Measurements from ENCODE around the gene VSTM2B.

The VSTM2B gene

DNA sequence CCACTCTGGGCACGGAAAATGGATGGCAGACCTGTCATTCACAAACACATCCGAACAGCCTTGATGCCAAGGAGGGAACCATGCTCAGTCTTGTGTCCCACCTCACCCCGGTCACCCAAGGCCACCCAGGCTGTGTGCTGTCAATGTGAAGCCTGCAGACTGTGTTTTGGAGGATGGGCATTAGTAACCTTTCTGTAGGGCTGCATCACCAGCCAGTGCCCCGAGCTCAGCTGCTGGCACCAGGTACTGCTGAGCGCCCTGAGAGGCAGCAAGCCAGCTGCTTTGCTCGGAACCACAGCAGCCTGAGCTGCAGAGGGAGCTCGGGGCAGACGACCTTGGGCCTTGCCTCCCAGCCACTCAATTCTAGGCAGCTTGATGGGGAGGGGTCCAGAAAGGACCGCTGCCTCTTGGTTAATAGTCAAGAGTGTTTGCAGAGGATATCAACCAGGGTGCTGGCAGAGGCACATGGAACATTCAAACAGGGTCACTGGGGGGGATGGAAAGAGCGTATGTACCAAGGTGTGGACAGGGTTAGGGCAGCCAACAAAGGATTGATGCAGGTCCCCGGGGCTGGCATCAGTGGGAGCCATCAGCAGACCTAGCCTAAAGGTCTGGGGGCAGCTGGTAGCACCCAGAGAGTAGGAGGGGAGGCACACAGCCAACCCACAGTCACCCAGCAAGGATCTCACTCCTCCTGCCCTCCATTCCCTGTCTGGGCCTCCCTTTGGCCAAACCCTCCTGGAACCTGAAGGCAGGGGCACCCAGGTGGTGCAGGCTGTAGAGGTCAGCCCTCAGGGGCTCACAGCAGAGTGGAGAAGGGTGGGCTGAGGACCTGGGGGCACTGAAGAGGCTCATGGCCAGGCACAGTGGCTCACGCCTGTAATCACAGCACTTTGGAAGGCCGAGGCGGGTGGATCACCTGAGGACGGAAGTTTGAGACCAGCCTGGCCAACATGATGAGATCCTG, 8.1 kb downstream of the VSTM2B start:
- TF ChIP-seq, protein P1, sequence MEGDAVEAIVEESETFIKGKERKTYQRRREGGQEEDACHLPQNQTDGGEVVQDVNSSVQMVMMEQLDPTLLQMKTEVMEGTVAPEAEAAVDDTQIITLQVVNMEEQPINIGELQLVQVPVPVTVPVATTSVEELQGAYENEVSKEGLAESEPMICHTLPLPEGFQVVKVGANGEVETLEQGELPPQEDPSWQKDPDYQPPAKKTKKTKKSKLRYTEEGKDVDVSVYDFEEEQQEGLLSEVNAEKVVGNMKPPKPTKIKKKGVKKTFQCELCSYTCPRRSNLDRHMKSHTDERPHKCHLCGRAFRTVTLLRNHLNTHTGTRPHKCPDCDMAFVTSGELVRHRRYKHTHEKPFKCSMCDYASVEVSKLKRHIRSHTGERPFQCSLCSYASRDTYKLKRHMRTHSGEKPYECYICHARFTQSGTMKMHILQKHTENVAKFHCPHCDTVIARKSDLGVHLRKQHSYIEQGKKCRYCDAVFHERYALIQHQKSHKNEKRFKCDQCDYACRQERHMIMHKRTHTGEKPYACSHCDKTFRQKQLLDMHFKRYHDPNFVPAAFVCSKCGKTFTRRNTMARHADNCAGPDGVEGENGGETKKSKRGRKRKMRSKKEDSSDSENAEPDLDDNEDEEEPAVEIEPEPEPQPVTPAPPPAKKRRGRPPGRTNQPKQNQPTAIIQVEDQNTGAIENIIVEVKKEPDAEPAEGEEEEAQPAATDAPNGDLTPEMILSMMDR (IDR thresholded peaks at IDR 0.05; ENCODE audit: low read length, missing control alignments): no peak

DNA sequence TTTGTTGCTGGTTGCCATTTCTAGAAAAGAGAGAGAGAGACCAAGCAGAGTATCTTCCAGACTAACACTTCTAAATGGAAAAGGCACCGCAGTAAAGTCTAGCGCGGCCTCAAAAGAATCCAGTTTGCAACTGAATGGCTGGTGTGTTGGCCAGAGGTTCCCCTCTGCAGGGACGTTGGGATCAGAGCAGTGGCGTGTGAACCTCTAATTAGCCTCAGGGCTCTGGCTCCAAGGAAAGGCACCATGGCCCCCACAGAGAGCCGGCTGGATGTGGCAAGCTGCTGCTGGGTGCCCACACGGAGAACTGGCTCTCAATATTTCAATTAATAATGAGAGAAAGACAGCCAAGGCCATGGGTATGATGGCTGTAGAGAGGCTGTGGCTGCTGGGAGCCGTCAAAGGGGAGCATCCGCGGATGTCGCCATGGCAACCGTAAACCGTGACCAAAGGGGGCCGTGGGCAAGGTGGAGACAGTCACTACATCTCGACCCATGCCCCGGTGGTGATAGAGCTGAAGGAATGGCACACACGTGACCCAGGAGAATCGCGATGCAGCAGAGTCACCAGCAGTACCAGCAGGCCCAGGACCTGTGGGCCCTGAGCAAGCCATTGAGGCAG, 9.5 kb downstream of the VSTM2B start:
- no peak overlapping the region for H3K4me3 ChIP-seq (replicated peaks; ENCODE audit: low read depth, low read length)
- DNase-seq (ENCODE audit: low read depth): no peak
- TF ChIP-seq, protein P1 (IDR thresholded peaks at IDR 0.05; ENCODE audit: low read length, missing control alignments): no peak

More for the DNA sequence above, 8.1 kb downstream of the VSTM2B start:
- no peak overlapping the region for H3K4me3 ChIP-seq (replicated peaks; ENCODE audit: low read depth, low read length)
- no peak for DNase-seq (ENCODE audit: low read depth)

DNA sequence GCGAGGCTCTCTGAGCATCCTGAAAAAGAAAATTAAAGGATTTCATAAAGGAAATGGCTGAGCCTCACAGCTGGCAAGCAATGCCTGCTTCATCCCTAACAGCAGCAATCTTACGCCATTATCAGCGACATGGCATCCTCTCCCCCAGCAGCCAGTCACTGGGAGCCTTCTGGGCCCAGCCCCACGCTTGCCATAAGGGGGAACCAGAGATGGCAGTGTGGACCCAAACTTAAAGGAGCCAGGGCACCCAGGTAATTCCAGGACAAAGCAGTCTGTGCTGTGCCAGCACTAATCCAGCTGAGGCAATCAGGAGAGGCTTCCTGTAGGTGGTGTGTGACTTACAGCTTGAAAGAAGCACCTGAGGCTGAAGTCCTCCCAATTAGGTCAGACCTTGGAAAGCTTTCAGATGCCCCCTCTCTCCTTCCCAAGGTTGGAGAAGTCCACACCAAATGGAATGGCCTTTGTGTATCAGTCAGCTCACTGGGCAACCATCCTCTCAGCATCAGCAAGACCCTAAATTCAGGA, 10.3 kb downstream of the VSTM2B start:
- H3K4me3 ChIP-seq (replicated peaks; ENCODE audit: low read depth, low read length): no peak overlapping the region
- TF ChIP-seq, protein P1 (IDR thresholded peaks at IDR 0.05; ENCODE audit: low read length, missing control alignments): no peak
- DNase-seq (ENCODE audit: low read depth): no peak

DNA sequence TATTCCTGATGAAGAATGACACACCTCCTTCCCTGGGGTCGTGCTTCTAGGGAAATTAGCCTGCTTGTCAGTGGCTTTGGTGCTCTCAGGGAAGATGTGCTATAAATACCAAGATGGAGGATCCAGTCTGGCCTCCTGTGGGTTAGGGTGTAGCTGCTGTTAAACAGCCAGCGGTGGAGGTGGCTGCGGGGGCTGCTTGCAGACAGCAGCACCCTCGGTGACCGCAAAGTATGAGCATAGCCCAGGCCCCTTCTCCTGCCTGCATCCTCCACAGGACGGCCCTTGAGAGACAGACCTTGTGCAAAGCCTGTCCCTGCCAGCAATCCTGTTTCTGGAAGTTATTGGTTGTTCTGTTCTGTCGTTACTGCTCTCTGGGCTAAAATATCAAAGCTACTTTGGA, 11.4 kb downstream of the VSTM2B start:
- TF ChIP-seq, protein P1 (IDR thresholded peaks at IDR 0.05; ENCODE audit: low read length, missing control alignments): no peak
- DNase-seq (ENCODE audit: low read depth): no peak
- H3K4me3 ChIP-seq (replicated peaks; ENCODE audit: low read depth, low read length): no peak overlapping the region

DNA sequence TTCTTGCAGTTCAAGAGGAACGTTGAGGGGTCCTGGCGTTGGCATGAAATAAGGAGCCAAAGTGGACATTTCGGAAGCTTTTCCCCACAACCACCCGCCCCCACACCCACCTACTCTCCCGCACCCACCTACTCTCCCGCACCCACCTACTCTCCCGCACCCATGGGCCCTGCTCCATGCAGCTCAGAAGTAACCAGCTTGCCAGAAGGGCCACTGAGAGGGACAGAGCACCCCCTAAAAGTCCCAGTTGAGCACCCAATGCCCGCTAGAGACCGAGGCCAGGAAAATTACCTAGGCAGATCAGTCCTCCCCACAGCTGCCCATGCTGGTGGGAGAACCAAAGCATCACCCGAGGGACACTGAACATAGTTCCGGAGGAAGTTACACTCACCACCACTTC, 11.8 kb downstream of the VSTM2B start:
- no peak for DNase-seq (ENCODE audit: low read depth)
- no peak overlapping the region for H3K4me3 ChIP-seq (replicated peaks; ENCODE audit: low read depth, low read length)
- TF ChIP-seq, protein P1 (IDR thresholded peaks at IDR 0.05; ENCODE audit: low read length, missing control alignments): no peak

DNA sequence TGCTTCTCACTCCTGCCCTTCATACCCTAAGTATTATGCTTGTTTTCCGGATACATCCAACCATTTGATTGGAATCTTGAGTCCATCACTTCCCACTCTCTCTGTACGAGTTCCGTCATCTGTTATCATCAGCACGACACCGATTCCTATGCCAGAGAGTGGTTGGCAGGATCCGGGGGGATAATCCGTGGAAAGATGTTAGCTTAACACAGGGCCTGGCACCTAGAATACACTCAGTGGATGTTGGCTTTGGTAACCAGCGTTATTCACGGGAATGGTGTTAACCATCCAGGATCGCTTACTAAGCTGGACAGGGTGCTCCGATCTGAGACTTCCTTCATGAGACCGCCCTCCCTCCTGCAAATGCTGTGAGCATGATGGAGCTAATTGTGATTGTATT, 12.4 kb downstream of the VSTM2B start:
- no peak for DNase-seq (ENCODE audit: low read depth)
- TF ChIP-seq, protein P1 (IDR thresholded peaks at IDR 0.05; ENCODE audit: low read length, missing control alignments): no peak

More for the DNA sequence above, 12.4 kb downstream of the VSTM2B start:
- no peak overlapping the region for H3K4me3 ChIP-seq (replicated peaks; ENCODE audit: low read depth, low read length)
